ENCODE data around the gene GTSF1L. TPM values are rescaled to one million over a fixed set of nuclear protein-coding genes. Genes with fewer than 3 reads are reported as not detected.

GTSF1L gene
- polyA plus RNA-seq (2011; rRNA removed) (not detected in 2 replicates), polyA minus RNA-seq (2011; rRNA and poly(A)+ RNA removed) (not detected in 2 replicates)

GRCh38 chr20:43726811-43727338, at the start of gene GTSF1L:
Gene GTSF1L, minus strand, starts transcription at chr20:43727002. Its CDS starts 308 bp downstream, at chr20:43726694.
- DNase-seq (ENCODE audit: low read depth), result no peak
- TF ChIP-seq, protein P1, sequence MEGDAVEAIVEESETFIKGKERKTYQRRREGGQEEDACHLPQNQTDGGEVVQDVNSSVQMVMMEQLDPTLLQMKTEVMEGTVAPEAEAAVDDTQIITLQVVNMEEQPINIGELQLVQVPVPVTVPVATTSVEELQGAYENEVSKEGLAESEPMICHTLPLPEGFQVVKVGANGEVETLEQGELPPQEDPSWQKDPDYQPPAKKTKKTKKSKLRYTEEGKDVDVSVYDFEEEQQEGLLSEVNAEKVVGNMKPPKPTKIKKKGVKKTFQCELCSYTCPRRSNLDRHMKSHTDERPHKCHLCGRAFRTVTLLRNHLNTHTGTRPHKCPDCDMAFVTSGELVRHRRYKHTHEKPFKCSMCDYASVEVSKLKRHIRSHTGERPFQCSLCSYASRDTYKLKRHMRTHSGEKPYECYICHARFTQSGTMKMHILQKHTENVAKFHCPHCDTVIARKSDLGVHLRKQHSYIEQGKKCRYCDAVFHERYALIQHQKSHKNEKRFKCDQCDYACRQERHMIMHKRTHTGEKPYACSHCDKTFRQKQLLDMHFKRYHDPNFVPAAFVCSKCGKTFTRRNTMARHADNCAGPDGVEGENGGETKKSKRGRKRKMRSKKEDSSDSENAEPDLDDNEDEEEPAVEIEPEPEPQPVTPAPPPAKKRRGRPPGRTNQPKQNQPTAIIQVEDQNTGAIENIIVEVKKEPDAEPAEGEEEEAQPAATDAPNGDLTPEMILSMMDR (IDR thresholded peaks at IDR 0.05; ENCODE audit: insufficient read depth, low read depth, low read length), result no peak
- ChIA-PET CTCF (interaction anchor here (1.0 kb wide), 1 partner anchor 29 kb away, joined by 4 read pairs; no protein-coding TSS in a partner anchor), POLR2A (no interaction called here)
- no peaks in the 10 kb centered on the region for H3K36me3 ChIP-seq (ENCODE audit: control insufficient read depth, insufficient read depth, low read length)
- H3K27me3 ChIP-seq (ENCODE audit: control insufficient read depth, insufficient read depth, low read length), result no peaks in the 10 kb centered on the region; the same call in 1 of the 2 replicates
- H3K4me3 ChIP-seq (ENCODE audit: low read depth, low read length), result no peak within 1 kb of the TSS

- ChIA-PET POLR2A (no interaction called here), CTCF (no interaction called here)
- TF ChIP-seq, protein P1 (IDR thresholded peaks at IDR 0.05; ENCODE audit: insufficient read depth, low read depth, low read length), result no peak
- Histone ChIP-seq H3K4me3 (ENCODE audit: low read depth, low read length) (no peak overlapping the region), H3K36me3 (ENCODE audit: control insufficient read depth, insufficient read depth, low read length) (no peaks in the 10 kb centered on the region), H3K27me3 (ENCODE audit: control insufficient read depth, insufficient read depth, low read length) (0 out of 2 replicates have a peak, but pooled peaks cover 2% of the 10 kb centered on the region)
- DNase-seq (ENCODE audit: low read depth), result no peak
Observed at GRCh38 chr20:43774754-43775153, 48.0 kb upstream of the GTSF1L start.

DNA sequence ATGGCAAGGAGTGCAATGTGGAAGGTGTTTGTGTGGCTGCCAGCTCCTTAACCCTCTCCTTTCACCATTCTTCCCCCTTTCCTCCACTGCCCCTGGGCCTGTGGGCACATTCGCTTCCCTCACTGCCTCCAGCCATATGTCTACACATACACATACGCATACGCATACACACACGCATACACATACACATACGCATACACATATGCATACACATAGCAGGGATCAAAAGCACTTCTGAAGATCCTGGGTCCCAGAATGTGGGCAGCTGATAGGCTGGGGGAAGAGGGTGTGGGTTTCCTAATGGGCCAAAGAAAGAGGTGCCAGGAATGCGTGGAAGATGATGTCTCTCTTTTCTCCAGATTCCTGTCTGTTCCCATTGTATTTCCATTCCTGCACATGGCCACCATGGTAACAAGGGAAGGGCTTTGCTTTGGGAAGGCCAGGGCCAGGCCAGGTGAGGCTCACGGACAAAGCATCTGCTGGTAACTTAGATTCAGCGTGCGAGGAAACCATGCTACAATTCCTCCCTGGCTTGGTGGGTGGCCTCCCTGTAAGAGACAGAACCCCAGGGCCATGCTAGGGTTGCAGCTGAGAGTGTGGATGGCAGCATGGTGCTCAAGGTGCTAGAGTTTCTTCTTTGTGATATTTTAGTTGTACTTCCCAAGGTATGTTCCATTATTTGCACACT, 44.8 kb upstream of the GTSF1L start:
- TF ChIP-seq, protein P1 (IDR thresholded peaks at IDR 0.05; ENCODE audit: insufficient read depth, low read depth, low read length), result no peak
- no peak overlapping the region for H3K4me3 ChIP-seq (ENCODE audit: low read depth, low read length)
- no peak for DNase-seq (ENCODE audit: low read depth)
- ChIA-PET CTCF (interaction anchor here (0.8 kb wide), 1 partner anchor 17 kb away, joined by 3 read pairs; no protein-coding TSS in a partner anchor), POLR2A (no interaction called here)
- no peaks in the 10 kb centered on the region for H3K36me3 ChIP-seq (ENCODE audit: control insufficient read depth, insufficient read depth, low read length)
- peaks cover 5% of the 10 kb centered on the region for H3K27me3 ChIP-seq (ENCODE audit: control insufficient read depth, insufficient read depth, low read length)

GRCh38 chr20:43770342-43770741, 43.5 kb upstream of the GTSF1L start:
- CTCF ChIA-PET, result interaction anchor here (5.9 kb wide), 1 partner anchor 20 kb away, joined by 29 read pairs; no protein-coding TSS in a partner anchor
- peaks cover 9% of the 10 kb centered on the region for H3K27me3 ChIP-seq (ENCODE audit: control insufficient read depth, insufficient read depth, low read length)
- POLR2A ChIA-PET, result no interaction called here
- TF ChIP-seq, protein P1 (IDR thresholded peaks at IDR 0.05; ENCODE audit: insufficient read depth, low read depth, low read length), result no peak
- no peaks in the 10 kb centered on the region for H3K36me3 ChIP-seq (ENCODE audit: control insufficient read depth, insufficient read depth, low read length)
- no peak overlapping the region for H3K4me3 ChIP-seq (ENCODE audit: low read depth, low read length)
- no peak for DNase-seq (ENCODE audit: low read depth)

GRCh38 chr20:43767686-43768474, 41.1 kb upstream of the GTSF1L start:
- H3K27me3 ChIP-seq (ENCODE audit: control insufficient read depth, insufficient read depth, low read length), result peaks cover 9% of the 10 kb centered on the region
- no peak for DNase-seq (ENCODE audit: low read depth)
- H3K4me3 ChIP-seq (ENCODE audit: low read depth, low read length), result no peak overlapping the region
- TF ChIP-seq, protein P1 (IDR thresholded peaks at IDR 0.05; ENCODE audit: insufficient read depth, low read depth, low read length), result no peak
- POLR2A ChIA-PET, result no interaction called here
- H3K36me3 ChIP-seq (ENCODE audit: control insufficient read depth, insufficient read depth, low read length), result no peaks in the 10 kb centered on the region
- CTCF ChIA-PET, result interaction anchor here (0.9 to 5.9 kb wide), 2 partner anchors 13 to 17 kb away, joined by 4 to 29 read pairs; no protein-coding TSS in a partner anchor

All from BJ (cell line).